Amygdala (tissue), 56 donors: ENCODE data around the gene NDN.

Experiments used
- DNase-seq, 56 donors: peaks; one replicate each; lab custom pipeline; 2025; lab: John Stamatoyannopoulos, UW

The NDN gene

GRCh38 chr15:23644829-23645228, 42.3 kb downstream of the NDN start:
- DNase-seq: no peak

GRCh38 chr15:23642413-23643044, 44.6 kb downstream of the NDN start:
- peak in 32 of 56 donors; percentile 5 to 71 (median 38) for DNase-seq
